SH-SY5Y (cell line): Measurements from ENCODE around the gene C5orf63.

Experiments used
- GATA2 ChIP-seq: IDR thresholded peaks from 2 replicates; pipeline ENCODE4 v1.6.1; 2011; ENCODE audit warnings: mild to moderate bottlenecking, low read depth, low read length
- GATA3 ChIP-seq: IDR thresholded peaks from 2 replicates; pipeline ENCODE4 v1.6.1; 2011; ENCODE audit warnings: low read depth, mild to moderate bottlenecking, low read length, moderate library complexity

- TF ChIP-seq GATA2 (no peak), GATA3 (no peak)
These were observed 1.2 kb upstream of the C5orf63 start for GRCh38 chr5:127074466-127074865.
